ENCODE results near the gene LSMEM2. TPM values are rescaled to one million over a fixed set of nuclear protein-coding genes. Genes with fewer than 3 reads are reported as not detected.

Gene LSMEM2
- total and polyA plus RNA-seq, 2 of the 8 experiments (the other 6 are each of a cell fraction or from before 2014, with no cell fraction given) = 0.58 to 0.68 TPM

DNA sequence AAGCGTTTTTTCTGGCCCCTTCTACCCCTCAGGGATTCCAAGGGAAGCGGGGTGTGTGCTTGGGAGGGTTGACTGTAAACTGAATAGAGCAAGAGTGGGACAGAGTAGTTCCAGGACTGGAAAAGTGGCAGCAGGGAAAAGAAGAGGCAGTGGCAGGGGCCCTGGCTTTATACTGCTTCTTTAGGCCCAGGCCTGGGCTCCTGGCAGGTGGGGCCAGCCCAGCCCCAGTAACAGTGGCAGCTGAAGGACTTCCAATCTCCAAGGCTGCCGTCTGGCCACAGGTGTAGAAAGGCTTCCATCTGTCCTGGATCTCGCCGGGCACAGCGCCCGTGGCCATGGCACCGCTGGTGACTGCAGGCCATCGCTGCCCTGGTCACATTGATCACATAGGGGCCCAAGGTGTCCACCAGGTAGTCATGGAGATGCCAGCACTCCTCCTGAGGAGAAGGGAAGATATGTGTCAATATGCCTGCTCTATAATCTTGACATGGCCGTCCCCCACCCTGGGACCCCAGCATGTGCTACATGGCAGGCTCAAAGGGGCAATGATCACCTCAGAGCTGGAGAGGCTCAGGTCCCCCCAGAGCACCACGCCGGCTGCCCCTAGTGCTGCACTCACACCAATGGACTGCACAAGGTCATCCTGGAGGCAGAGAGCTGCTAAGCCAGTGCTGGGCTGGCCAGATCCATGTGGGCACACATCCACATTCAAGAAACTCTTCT is 14.4 kb downstream of the LSMEM2 start:
- Histone ChIP-seq H2BK120ac (replicated peaks; ENCODE audit: low read depth, low read length) (no peak overlapping the region), H3K4me3 (ENCODE audit: extremely low read depth in 1 of 4, insufficient read depth in 2 of 4, low read depth in 3 of 4, low read length in 4 of 4) (peak overlapping the region in 1 of 4 experiments; percentile 94; a peak in 1 of 8 replicates), H3K4ac (replicated peaks; ENCODE audit: insufficient read length, low read depth, low read length) (no peak overlapping the region), H3K9me3 (ENCODE audit: insufficient read depth in 2 of 2, low read depth in 1 of 2, low read length in 1 of 2) (no peaks in the 10 kb centered on the region), H4K20me1 (replicated peaks in 1 of 2; ENCODE audit: control insufficient read depth in 1 of 2, insufficient read depth in 2 of 2, low read length in 2 of 2) (peaks cover 0 to 8% of the 10 kb centered on the region in 2 experiments), H3K4me2 (ENCODE audit: insufficient read depth in 1 of 2, low read depth in 2 of 2, low read length in 2 of 2) (peak overlapping the region; percentile 93 to 95; a peak in 3 of 4 replicates), H3K23ac (ENCODE audit: insufficient read length) (no peak overlapping the region), H3K79me2 (ENCODE audit: control insufficient read depth in 1 of 2, insufficient read depth in 2 of 2, low read length in 2 of 2) (peaks cover 0 to 15% of the 10 kb centered on the region in 2 experiments; a peak in 3 of 4 replicates), H3K14ac (ENCODE audit: insufficient read length) (no peak overlapping the region), H2AK5ac (ENCODE audit: low read depth, low read length) (no peak overlapping the region), H2AFZ (ENCODE audit: low read length) (no peak overlapping the region), H2BK15ac (ENCODE audit: low read length) (no peak overlapping the region), H2BK5ac (ENCODE audit: low read depth, low read length) (0 out of 2 replicates have a peak overlapping the region, but pooled peaks have one; percentile 67), H2BK20ac (ENCODE audit: low read length) (no peak overlapping the region), H3K9ac (replicated peaks in 1 of 4; ENCODE audit: extremely low read depth in 1 of 4, low read depth in 3 of 4, low read length in 3 of 4) (no peak overlapping the region), H4K91ac (replicated peaks; ENCODE audit: insufficient read length, low read length) (peak overlapping the region; percentile 59), H4K5ac (ENCODE audit: insufficient read length, low read depth, low read length) (no peak overlapping the region), H3K4me1 (replicated peaks in 1 of 4; ENCODE audit: control insufficient read depth in 3 of 4, insufficient read depth in 4 of 4, low read length in 3 of 4) (peaks cover 0 to 9% (median 5%) of the 10 kb centered on the region in 4 experiments; a peak in 5 of 7 replicates), H3K27me3 (replicated peaks in 1 of 4; ENCODE audit: control insufficient read depth in 3 of 4, extremely low read depth in 1 of 4, insufficient read depth in 3 of 4, low read length in 3 of 4) (no peaks in the 10 kb centered on the region; a peak in 2 of 7 replicates), H4K8ac (ENCODE audit: extremely low read depth, insufficient read depth, low read length) (0 out of 2 replicates have a peak overlapping the region, but pooled peaks have one; percentile 41), H3K27ac (ENCODE audit: low read depth, low read length) (0 out of 2 replicates have a peak overlapping the region, but pooled peaks have one; percentile 37), H3K56ac (replicated peaks; ENCODE audit: insufficient read length, low read depth, low read length) (no peak overlapping the region), H3K79me1 (ENCODE audit: low read depth, low read length) (peaks cover 8% of the 10 kb centered on the region; the same call in 1 of the 2 replicates), H3K23me2 (ENCODE audit: low read depth, low read length) (peaks cover 10% of the 10 kb centered on the region), H3K18ac (ENCODE audit: extremely low read depth, low read length) (no peak overlapping the region), H3K36me3 (ENCODE audit: control insufficient read depth in 2 of 4, insufficient read depth in 4 of 4, low read length in 3 of 4) (peaks cover 12 to 20% (median 18%) of the 10 kb centered on the region in 4 experiments), H2BK12ac (ENCODE audit: low read depth, low read length) (no peak overlapping the region)
- DNase-seq (ENCODE audit: low read depth in 1 of 2, low spot score in 2 of 2) (no peak), FAIRE-seq (no peak)
- ChIA-PET CTCF (ENCODE audit: partially characterized antibody) (interaction anchor here (0.5 to 4.3 kb wide), 11 partner anchors 9 to 99 kb away, joined by 3 to 15 read pairs (median 3); partner anchors contain the start of genes HYAL2 and LSMEM2), POLR2A (ENCODE audit: partially characterized antibody) (interaction anchor here (0.8 to 6.8 kb wide), 10 partner anchors 9 to 55 kb away, joined by 3 to 122 read pairs (median 4); partner anchors contain the start of genes HYAL2, LSMEM2 and TUSC2)
- WGBS, 2 experiments (ENCODE audit: extremely low coverage in 1 of 2, insufficient coverage in 1 of 2, insufficient read length in 1 of 2, insufficient replicate concordance in 2 of 2, low coverage in 1 of 2, low lambda C conversion rate in 2 of 2, missing lambda C conversion rate in 1 of 2) = 91% methylated on average over 12 of the region's 12 CpGs; no CpG with 5 or more reads in 1 of the 2 experiments
- TF ChIP-seq BCL11A (IDR thresholded peaks at IDR 0.05; ENCODE audit: low read depth in 2 of 2, low read length in 2 of 2) (no peak), EP300 (IDR thresholded peaks at IDR 0.05; ENCODE audit: borderline replicate concordance in 1 of 2, low read depth in 2 of 2, low read length in 2 of 2) (no peak), CHD2 (IDR thresholded peaks at IDR 0.05; ENCODE audit: low read length) (no peak), CBX8 (IDR thresholded peaks at IDR 0.05; ENCODE audit: borderline replicate concordance, low read depth, low read length) (no peak), TEAD4 (IDR thresholded peaks at IDR 0.05; ENCODE audit: low read depth, low read length) (no peak), EZH2 (IDR thresholded peaks at IDR 0.05; ENCODE audit: low read depth, low read length, severe bottlenecking) (no peak), JUND (IDR thresholded peaks at IDR 0.05; ENCODE audit: low read length) (no peak), GTF2F1 (IDR thresholded peaks at IDR 0.05; ENCODE audit: borderline replicate concordance, low read depth, low read length) (no peak), RFX5 (IDR thresholded peaks at IDR 0.05; ENCODE audit: borderline replicate concordance, low read depth, low read length) (no peak)
- TF ChIP-seq, protein P1, sequence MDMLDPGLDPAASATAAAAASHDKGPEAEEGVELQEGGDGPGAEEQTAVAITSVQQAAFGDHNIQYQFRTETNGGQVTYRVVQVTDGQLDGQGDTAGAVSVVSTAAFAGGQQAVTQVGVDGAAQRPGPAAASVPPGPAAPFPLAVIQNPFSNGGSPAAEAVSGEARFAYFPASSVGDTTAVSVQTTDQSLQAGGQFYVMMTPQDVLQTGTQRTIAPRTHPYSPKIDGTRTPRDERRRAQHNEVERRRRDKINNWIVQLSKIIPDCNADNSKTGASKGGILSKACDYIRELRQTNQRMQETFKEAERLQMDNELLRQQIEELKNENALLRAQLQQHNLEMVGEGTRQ (IDR thresholded peaks at IDR 0.05; ENCODE audit: low read length) = no peak
